Activated naive CD4-positive, alpha-beta T cell treated with Interleukin-2 at 50 U/mL for 16 hours (primary cell): ENCODE measurements around the gene OR8D2.
"Not testable (repeated sequence)": the region's sequence is repeated elsewhere in the genome, so short reads cannot be mapped to it uniquely, and the experiment has no call there.

Experiments used
- DNase-seq: peaks from one replicate; pipeline ENCODE4 v3.0.0-alpha.2; 2020

OR8D2 gene

DNA sequence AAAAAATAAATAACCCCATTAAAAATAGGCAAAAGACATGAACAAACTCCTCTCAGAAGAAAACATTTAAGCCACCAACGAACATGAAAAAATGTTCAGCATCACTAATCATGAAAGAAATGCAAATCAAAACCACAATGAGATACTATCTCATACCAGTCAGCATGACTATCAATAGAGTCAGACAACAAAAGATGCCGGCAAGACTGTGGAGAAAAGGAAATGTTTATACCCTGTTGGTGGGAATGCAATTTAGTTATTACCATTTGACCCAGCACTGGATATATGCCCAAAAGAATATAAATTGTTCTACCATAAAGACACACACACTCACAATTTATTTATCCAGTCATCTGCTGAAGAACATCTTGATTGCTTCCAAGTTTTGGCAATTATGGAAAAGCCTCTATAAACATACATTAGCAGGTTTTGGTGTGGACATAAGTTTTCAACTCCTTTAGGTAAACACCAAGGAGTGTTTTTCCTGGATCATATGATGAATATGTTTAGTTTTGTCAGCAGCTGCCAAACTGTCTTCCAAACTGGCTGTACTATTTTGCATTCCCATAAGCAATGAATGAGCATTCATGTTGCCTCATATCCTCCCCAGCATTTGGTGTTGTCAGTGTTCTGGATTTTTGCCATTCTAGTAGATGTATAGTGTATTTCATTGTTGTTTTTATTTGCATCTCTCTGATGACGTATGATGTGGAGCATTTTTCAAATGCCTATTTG lies 34.2 kb downstream of the OR8D2 start:
- DNase-seq = no peak

DNA sequence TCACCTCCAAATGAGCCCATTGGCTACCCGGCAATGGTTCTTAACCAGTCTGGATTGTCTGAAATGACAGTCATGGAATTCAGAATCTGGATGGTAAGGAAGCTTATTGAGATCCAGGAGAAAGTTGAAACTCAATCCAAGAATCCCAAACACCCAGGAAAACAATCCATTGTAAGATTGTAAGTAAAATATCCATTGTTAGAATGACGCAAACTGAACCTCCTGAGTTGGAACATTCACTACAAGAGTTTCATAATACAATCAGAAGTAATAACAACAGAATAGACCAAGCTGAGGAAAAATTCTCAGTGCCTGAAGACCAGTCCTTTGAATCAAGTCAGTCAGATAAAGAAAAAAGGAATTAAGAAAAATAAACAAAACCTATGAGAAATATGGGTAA lies 41.7 kb downstream of the OR8D2 start:
- DNase-seq = no peak

DNA sequence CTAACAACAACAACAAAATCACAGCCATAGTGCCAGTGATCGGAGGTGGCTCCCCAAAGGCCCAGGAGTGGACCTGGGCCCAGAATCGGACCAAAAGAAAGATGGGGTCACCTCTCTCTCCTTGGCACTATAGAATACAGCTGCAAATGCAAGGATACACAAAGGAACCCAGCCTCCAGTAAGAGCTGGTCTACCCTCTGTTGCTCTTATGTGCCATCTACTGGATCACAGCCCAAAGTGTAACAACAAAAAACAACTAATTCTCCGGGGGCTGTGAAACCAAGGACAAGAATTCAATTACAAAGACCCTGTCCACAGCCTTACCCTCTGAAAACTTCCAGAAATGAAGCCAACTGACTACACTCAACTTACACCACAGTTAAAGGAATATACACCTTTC lies 42.2 kb downstream of the OR8D2 start:
- DNase-seq = no peak

DNA sequence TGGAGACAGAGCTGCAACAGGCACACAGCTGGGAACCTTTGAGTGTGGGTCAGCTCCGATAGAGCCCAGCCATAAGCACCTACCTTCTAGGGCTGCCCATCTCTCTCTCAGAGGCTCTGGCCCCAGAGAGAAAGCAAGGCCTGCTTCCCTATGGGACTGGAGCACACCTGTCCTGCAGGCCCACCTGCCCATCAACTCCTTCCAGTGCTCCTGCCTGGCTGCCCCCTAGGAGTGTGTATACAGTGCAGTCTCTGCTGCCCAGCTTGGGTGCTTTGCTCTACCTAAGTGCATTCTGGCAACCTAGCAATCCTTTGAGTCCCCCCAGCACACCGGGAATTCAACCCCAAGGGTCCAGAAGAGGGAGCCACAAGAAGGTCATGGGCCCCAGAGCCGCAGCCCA lies 42.8 kb downstream of the OR8D2 start:
- DNase-seq = no peak

DNA sequence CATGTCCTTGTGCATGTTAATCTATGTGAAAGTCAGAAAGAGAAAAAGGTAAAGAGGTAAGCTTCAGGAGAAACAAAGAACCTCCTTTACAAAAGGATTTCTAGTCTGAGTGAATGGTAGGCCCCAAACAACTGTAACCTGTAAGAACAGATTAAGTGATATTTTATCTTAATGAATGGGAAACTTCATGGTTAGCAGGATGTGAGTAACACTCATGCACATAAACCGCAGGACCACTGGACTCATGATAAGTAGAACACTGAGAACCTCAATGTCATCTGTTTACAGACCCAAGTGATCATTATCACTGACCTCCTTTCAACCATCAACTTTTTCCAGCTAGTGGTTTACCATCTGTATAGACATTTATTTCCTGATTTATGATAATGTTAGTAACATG lies 43.9 kb downstream of the OR8D2 start:
- DNase-seq = no peak

DNA sequence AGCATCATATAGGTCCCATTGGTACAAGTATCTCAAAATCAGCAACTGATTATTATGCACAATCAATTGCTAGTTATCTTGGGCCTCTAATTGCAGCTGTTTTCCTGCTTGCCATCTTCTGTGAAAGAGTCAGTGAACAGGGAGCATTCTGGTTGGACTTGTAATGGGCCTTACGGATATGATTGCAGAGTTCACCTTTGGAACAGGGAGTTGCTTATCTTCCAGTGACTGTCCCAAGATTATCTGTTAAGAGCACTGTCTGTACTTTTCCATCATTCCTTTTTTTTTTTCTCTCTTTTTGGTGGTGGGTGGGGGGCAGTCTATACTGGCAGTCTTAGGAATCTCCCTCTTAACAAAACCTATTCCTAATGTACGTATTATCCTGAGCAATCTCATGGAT lies 46.0 kb downstream of the OR8D2 start:
- DNase-seq = no peak

DNA sequence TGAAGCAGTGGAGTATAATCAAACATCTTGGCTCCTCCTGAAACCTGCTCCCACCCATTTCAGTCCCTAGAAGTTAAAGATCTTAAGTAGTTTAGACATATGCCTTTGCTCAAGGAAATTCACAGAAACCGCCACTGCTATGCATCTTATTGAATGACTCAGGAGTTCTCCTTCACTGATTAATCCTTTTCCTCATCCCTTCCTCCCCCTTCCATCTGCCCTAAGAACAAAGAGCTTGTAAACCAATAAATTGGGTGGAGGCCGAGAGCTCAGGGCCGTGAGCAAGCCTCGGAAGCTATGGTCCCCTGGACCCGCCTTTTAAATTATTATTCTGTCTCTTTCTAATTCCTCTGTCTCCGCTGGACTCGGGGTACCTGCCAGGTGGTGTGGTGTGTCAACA lies 49.1 kb downstream of the OR8D2 start:
- DNase-seq = not testable (repeated sequence)
